DND-41 (cell line): Measurements from ENCODE around the gene CARMIL1.

Experiments used
- ATAC-seq: fragments of 200-7000 bp; cut with Tn5 transposase; 3 replicates; pipeline ENCODE4 v1.9.1; 2021; ENCODE audit warnings: low read depth; ENCODE audit not compliant: insufficient read depth
- DNase-seq: peaks from one replicate; pipeline ENCODE4 v3.0.0-alpha.2; 2020
- H2AFZ ChIP-seq: 2 replicates; pipeline ENCODE4 v1.6.0; 2012; ENCODE audit warnings: low read depth, low read length
- H3K27ac ChIP-seq: 2 replicates; pipeline ENCODE4 v1.5.1; 2012; ENCODE audit warnings: low read length, inconsistent platforms
- H3K27me3 ChIP-seq: fragments of 200-600 bp; sonication (generic); 2 replicates; pipeline ENCODE4 v1.6.0; 2012; ENCODE audit warnings: low read length, mild to moderate bottlenecking, inconsistent platforms; ENCODE audit not compliant: insufficient read depth, poor library complexity
- H3K36me3 ChIP-seq: 2 replicates; pipeline ENCODE4 v1.5.1; 2012; ENCODE audit warnings: low read length, inconsistent platforms; ENCODE audit not compliant: insufficient read depth
- H3K4me1 ChIP-seq: 2 replicates; pipeline ENCODE4 v1.5.1; 2012; ENCODE audit warnings: mild to moderate bottlenecking, low read length; ENCODE audit not compliant: insufficient read depth
- H3K4me2 ChIP-seq: 2 replicates; pipeline ENCODE4 v1.6.0; 2012; ENCODE audit warnings: mild to moderate bottlenecking, moderate library complexity, low read length, inconsistent platforms; ENCODE audit not compliant: insufficient read depth
- H3K4me3 ChIP-seq, 2 experiments: fragments of 200-600 bp in 1 of 2; shearing (Covaris generic) in 1 of 2; 2 replicates each; pipeline ENCODE4 v1.5.1; 2012 to 2016; ENCODE audit warnings: inconsistent platforms in 2 of 2, low read length in 2 of 2, mild to moderate bottlenecking in 2 of 2, low read depth in 1 of 2, moderate library complexity in 1 of 2
- H3K79me2 ChIP-seq: 2 replicates; pipeline ENCODE4 v1.6.0; 2012; ENCODE audit warnings: low read length, inconsistent platforms; ENCODE audit not compliant: insufficient read depth
- H3K9ac ChIP-seq: 2 replicates; pipeline ENCODE4 v1.6.0; 2012; ENCODE audit warnings: low read depth, mild to moderate bottlenecking, inconsistent platforms, low read length, moderate library complexity
- H3K9me3 ChIP-seq: 2 replicates; pipeline ENCODE4 v1.5.1; 2012; ENCODE audit warnings: low read length, moderate library complexity, mild to moderate bottlenecking, inconsistent platforms; ENCODE audit not compliant: insufficient read depth, severe bottlenecking
- H4K20me1 ChIP-seq: 2 replicates; pipeline ENCODE4 v1.6.0; 2012; ENCODE audit warnings: low read length; ENCODE audit not compliant: insufficient read depth
- CTCF ChIP-seq: IDR thresholded peaks from 2 replicates; pipeline ENCODE4 v1.5.1; 2012; ENCODE audit warnings: borderline replicate concordance, low read length, moderate library complexity, mild to moderate bottlenecking; ENCODE audit not compliant: poor library complexity, severe bottlenecking; ENCODE audit errors: extremely low read depth
- EZH2 ChIP-seq: IDR thresholded peaks from 3 replicates; pipeline ENCODE4 v1.6.1; 2012; ENCODE audit warnings: borderline replicate concordance, low read depth, mild to moderate bottlenecking, moderate library complexity, low read length, inconsistent platforms; ENCODE audit not compliant: severe bottlenecking

Gene CARMIL1

GRCh38 chr6:25359191-25359861 is 80.2 kb downstream of the CARMIL1 start:
- Histone ChIP-seq H3K27me3 (peaks cover 4% of the 10 kb centered on the region), H3K4me2 (no peak overlapping the region), H3K79me2 (no peaks in the 10 kb centered on the region), H3K36me3 (no peaks in the 10 kb centered on the region), H2AFZ (no peak overlapping the region), H4K20me1 (no peaks in the 10 kb centered on the region), H3K27ac (no peak overlapping the region), H3K9me3 (no peaks in the 10 kb centered on the region), H3K4me3 (no peak overlapping the region), H3K4me1 (no peaks in the 10 kb centered on the region), H3K9ac (no peak overlapping the region)
- TF ChIP-seq CTCF (no peak), EZH2 (no peak)
- no peak for DNase-seq
- no peak for ATAC-seq

- Histone ChIP-seq H4K20me1 (no peaks in the 10 kb centered on the region), H3K9ac (no peak overlapping the region), H3K4me3 (no peak overlapping the region), H2AFZ (no peak overlapping the region), H3K27me3 (peaks cover 4% of the 10 kb centered on the region), H3K4me2 (no peak overlapping the region), H3K4me1 (no peaks in the 10 kb centered on the region), H3K27ac (no peak overlapping the region), H3K36me3 (no peaks in the 10 kb centered on the region), H3K79me2 (no peaks in the 10 kb centered on the region), H3K9me3 (no peaks in the 10 kb centered on the region)
- no peak for TF ChIP-seq CTCF
- ATAC-seq (no peak), DNase-seq (no peak)
Observed at GRCh38 chr6:25359891-25360290, 80.7 kb downstream of the CARMIL1 start.

- H3K79me2 ChIP-seq = no peaks in the 10 kb centered on the region
- no peak for DNase-seq
- H2AFZ ChIP-seq = no peak overlapping the region
- H3K4me3 ChIP-seq = no peak overlapping the region
- no peaks in the 10 kb centered on the region for H3K4me1 ChIP-seq
- TF ChIP-seq EZH2 (no peak), CTCF (no peak)
- no peak overlapping the region for H3K27ac ChIP-seq
- no peaks in the 10 kb centered on the region for H3K36me3 ChIP-seq
- H3K4me2 ChIP-seq = no peak overlapping the region
- no peak overlapping the region for H3K9ac ChIP-seq
- H3K27me3 ChIP-seq = peaks cover 4% of the 10 kb centered on the region
- no peaks in the 10 kb centered on the region for H3K9me3 ChIP-seq
- no peak for ATAC-seq
- no peaks in the 10 kb centered on the region for H4K20me1 ChIP-seq
Observed at GRCh38 chr6:25360621-25361020, 81.4 kb downstream of the CARMIL1 start.
